ENCODE measurements around the gene CSF2RB.

Gene CSF2RB

GRCh38 chr22:36966851-36967540 is 53.6 kb downstream of the CSF2RB start:
- H3K27ac Mint-ChIP-seq: no peak overlapping the region
- H3K27me3 Mint-ChIP-seq: peaks cover 2% of the 10 kb centered on the region
- no peaks in the 10 kb centered on the region for H3K9me3 Mint-ChIP-seq
- no peaks in the 10 kb centered on the region for H3K36me3 Mint-ChIP-seq (ENCODE audit: low read depth)
- peaks cover 46% of the 10 kb centered on the region for H3K4me1 Mint-ChIP-seq (ENCODE audit: low read depth)
- intact Hi-C loops (cut with micrococcal nuclease): loop anchor here (5.0 kb wide), 1 partner anchor 105 kb away; the partner anchor contains the start of gene NCF4
- no peak overlapping the region for H3K4me3 Mint-ChIP-seq

- Mint-ChIP-seq H3K36me3 (ENCODE audit: low read depth) (no peaks in the 10 kb centered on the region), H3K4me1 (ENCODE audit: low read depth) (peaks cover 42% of the 10 kb centered on the region), H3K27me3 (no peaks in the 10 kb centered on the region), H3K4me3 (no peak overlapping the region), H3K27ac (no peak overlapping the region), H3K9me3 (no peaks in the 10 kb centered on the region)
- intact Hi-C loops (cut with micrococcal nuclease): loop anchor here (5.0 kb wide), 1 partner anchor 106 kb away; the partner anchor contains the start of gene NCF4
Measured at GRCh38 chr22:36968249-36968964, 55.0 kb downstream of the CSF2RB start.

GRCh38 chr22:36971341-36972125 is 58.1 kb downstream of the CSF2RB start:
- Mint-ChIP-seq H3K4me3 (no peak overlapping the region), H3K4me1 (ENCODE audit: low read depth) (peaks cover 31% of the 10 kb centered on the region), H3K9me3 (no peaks in the 10 kb centered on the region), H3K27me3 (no peaks in the 10 kb centered on the region), H3K36me3 (ENCODE audit: low read depth) (no peaks in the 10 kb centered on the region), H3K27ac (no peak overlapping the region)
- intact Hi-C loops (cut with micrococcal nuclease): no loop called here

DNA sequence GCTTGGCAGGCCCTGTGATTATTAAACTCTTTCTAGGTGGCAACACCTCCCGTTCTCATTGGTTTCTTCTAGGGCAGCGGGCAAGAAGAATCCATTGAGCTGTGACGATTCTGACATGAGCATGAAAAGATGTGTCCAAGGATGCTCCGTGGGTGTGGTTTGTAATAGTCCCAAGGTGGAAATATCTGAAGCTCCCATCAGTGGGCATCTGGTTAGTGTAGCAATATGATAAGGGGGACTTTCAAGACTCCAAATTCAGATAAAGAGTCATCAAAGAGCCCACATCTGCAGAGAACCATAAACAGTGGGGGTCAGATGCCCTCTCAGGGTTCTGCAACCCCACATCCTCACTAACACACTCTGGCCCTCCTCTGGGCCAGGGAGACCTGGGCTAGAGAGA is 63.2 kb downstream of the CSF2RB start:
- Mint-ChIP-seq H3K36me3 (ENCODE audit: low read depth) (no peaks in the 10 kb centered on the region), H3K4me3 (no peak overlapping the region), H3K4me1 (ENCODE audit: low read depth) (peaks cover 29% of the 10 kb centered on the region), H3K9me3 (no peaks in the 10 kb centered on the region), H3K27me3 (peaks cover 15% of the 10 kb centered on the region), H3K27ac (no peak overlapping the region)
- intact Hi-C loops (cut with micrococcal nuclease): loop anchor here (5.0 kb wide), 2 partner anchors 64 to 429 kb away; partner anchors contain the start of gene CSF2RB

DNA sequence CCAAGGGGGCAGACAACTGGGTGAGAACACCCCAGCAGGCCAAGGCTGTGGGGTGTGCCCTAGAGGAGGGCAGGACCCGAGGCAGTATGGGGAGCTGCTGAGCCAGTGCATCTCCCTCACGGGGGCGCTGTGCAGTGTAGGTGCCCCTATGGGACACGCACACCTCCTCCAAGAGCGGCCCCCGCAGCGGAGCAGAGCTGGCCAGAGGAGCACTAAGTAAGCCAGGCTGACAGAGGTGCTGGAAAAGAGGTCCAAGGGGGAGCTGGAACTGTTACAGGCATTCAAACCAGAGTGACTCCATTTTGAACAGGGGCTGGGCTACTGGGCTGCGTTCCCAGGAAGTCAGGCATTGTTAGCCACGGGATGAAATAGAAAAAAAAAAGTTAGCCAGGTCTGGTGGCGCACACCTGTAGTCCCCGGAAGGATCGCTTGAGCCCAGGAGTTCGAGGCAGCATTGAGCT is 64.0 kb downstream of the CSF2RB start:
- H3K9me3 Mint-ChIP-seq: no peaks in the 10 kb centered on the region
- intact Hi-C loops (cut with micrococcal nuclease): loop anchor here (5.0 kb wide), 2 partner anchors 65 to 430 kb away; partner anchors contain the start of gene CSF2RB
- H3K4me3 Mint-ChIP-seq: peak overlapping the region; percentile 74
- H3K4me1 Mint-ChIP-seq (ENCODE audit: low read depth): peaks cover 29% of the 10 kb centered on the region
- H3K27ac Mint-ChIP-seq: peak overlapping the region; percentile 87
- no peaks in the 10 kb centered on the region for H3K36me3 Mint-ChIP-seq (ENCODE audit: low read depth)
- peaks cover 20% of the 10 kb centered on the region for H3K27me3 Mint-ChIP-seq

DNA sequence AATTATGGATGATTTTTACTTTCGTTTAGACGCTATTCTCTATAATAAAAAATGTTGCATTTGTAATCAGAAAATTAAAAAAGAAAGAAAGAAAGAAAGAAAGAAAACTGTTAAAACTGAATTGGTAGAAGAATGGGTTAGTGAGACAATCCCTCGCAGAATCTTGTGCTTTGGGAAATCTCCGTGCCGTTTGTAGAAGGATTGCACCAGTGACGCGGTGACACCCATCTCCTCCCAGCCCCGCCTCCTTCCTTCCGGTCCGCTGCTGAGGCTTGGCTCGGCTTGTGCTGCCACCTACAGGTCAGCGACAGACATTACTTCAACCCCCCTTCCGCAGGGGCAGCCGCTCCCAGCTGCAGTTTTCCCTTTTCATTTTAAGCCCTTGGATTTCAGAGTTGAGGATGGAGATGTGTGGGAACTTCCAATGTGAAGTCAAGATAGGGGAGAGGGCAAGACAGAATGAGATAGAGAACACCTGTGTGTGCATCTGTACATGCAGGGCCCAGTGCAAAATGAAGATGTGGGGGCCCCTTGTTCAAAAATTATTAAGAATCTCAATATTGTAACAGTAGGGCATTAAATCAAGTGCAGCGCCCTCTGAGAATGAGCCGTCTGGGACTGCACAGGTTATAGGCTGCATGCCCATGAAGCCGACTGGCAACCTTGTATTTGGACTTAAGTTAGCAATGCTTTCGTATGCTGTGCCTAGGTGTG is 64.7 kb downstream of the CSF2RB start:
- H3K27ac Mint-ChIP-seq: peak overlapping the region; percentile 87
- H3K27me3 Mint-ChIP-seq: peaks cover 26% of the 10 kb centered on the region
- peaks cover 29% of the 10 kb centered on the region for H3K4me1 Mint-ChIP-seq (ENCODE audit: low read depth)
- H3K9me3 Mint-ChIP-seq: no peaks in the 10 kb centered on the region
- intact Hi-C loops (cut with micrococcal nuclease): loop anchor here (1.0 to 5.0 kb wide), 4 partner anchors 66 to 431 kb away; partner anchors contain the start of gene CSF2RB
- H3K36me3 Mint-ChIP-seq (ENCODE audit: low read depth): no peaks in the 10 kb centered on the region
- H3K4me3 Mint-ChIP-seq: peak overlapping the region; percentile 74

DNA sequence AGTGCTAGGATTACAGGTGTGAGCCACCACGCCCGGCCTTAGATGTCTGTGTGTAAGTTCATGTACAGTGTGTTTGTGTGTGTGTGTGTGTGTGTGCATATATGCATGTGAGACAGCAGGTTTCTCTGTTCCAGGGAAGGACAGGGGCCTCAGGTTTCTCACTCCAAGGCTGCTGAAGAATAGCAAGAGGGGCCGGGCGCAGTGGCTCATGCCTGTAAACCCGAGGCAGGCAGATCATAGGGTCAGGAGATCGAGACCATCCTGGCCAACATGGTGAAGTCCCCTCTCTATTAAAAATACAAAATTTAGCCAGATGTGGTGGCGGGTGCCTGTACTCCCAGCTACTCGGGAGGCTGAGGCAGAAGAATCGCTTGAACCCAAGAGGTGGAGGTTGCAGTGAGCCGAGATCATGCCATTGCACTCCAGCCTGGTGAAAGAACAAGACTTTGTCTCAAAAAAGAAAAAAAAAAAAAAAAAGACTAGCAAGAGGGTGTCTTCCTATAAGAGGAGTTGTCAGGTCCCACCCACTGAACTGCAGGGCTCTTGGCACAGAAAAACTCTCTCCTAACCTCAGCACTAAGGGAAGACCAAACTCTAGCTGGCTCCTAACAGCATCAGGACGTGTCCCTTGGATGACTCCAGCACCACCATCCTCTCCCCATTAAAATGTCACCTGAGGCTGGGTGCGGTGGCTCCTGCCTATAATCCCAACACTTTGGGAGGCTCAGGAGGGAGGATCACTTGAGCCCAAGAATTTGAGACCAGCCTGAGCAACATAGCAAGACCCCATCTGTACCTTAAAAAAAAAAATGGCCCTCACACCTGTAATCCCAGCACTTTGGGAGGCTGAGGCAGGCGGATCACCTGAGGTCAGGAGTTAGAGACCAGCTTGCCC is 65.8 kb downstream of the CSF2RB start:
- H3K27ac Mint-ChIP-seq: no peak overlapping the region
- intact Hi-C loops (cut with micrococcal nuclease): loop anchor here (5.0 kb wide), 2 partner anchors 67 to 432 kb away; partner anchors contain the start of gene CSF2RB
- peaks cover 30% of the 10 kb centered on the region for H3K27me3 Mint-ChIP-seq
- H3K4me1 Mint-ChIP-seq (ENCODE audit: low read depth): peaks cover 29% of the 10 kb centered on the region
- H3K36me3 Mint-ChIP-seq (ENCODE audit: low read depth): no peaks in the 10 kb centered on the region
- no peak overlapping the region for H3K4me3 Mint-ChIP-seq
- H3K9me3 Mint-ChIP-seq: no peaks in the 10 kb centered on the region

- intact Hi-C loops (cut with micrococcal nuclease): no loop called here
- Mint-ChIP-seq H3K4me3 (no peak overlapping the region), H3K4me1 (ENCODE audit: low read depth) (peaks cover 27% of the 10 kb centered on the region), H3K27ac (no peak overlapping the region), H3K9me3 (peaks cover 7% of the 10 kb centered on the region), H3K36me3 (ENCODE audit: low read depth) (no peaks in the 10 kb centered on the region), H3K27me3 (peaks cover 30% of the 10 kb centered on the region)
Measured at GRCh38 chr22:36981247-36981775, 67.9 kb downstream of the CSF2RB start.

- peaks cover 19% of the 10 kb centered on the region for H3K4me1 Mint-ChIP-seq (ENCODE audit: low read depth)
- no peaks in the 10 kb centered on the region for H3K36me3 Mint-ChIP-seq (ENCODE audit: low read depth)
- no peak overlapping the region for H3K4me3 Mint-ChIP-seq
- intact Hi-C loops (cut with micrococcal nuclease): no loop called here
- peaks cover 25% of the 10 kb centered on the region for H3K27me3 Mint-ChIP-seq
- H3K27ac Mint-ChIP-seq: no peak overlapping the region
- H3K9me3 Mint-ChIP-seq: peaks cover 9% of the 10 kb centered on the region
Measured at GRCh38 chr22:36982136-36982535, 68.7 kb downstream of the CSF2RB start.

- no peak overlapping the region for H3K4me3 Mint-ChIP-seq
- peaks cover 6% of the 10 kb centered on the region for H3K4me1 Mint-ChIP-seq (ENCODE audit: low read depth)
- H3K27ac Mint-ChIP-seq: no peak overlapping the region
- intact Hi-C loops (cut with micrococcal nuclease): no loop called here
- H3K9me3 Mint-ChIP-seq: peaks cover 9% of the 10 kb centered on the region
- no peaks in the 10 kb centered on the region for H3K36me3 Mint-ChIP-seq (ENCODE audit: low read depth)
- H3K27me3 Mint-ChIP-seq: peaks cover 40% of the 10 kb centered on the region
Measured at GRCh38 chr22:36985211-36985889, 71.9 kb downstream of the CSF2RB start.

- intact Hi-C loops (cut with micrococcal nuclease): no loop called here
- peaks cover 6% of the 10 kb centered on the region for H3K4me1 Mint-ChIP-seq (ENCODE audit: low read depth)
- peaks cover 46% of the 10 kb centered on the region for H3K27me3 Mint-ChIP-seq
- H3K36me3 Mint-ChIP-seq (ENCODE audit: low read depth): no peaks in the 10 kb centered on the region
- no peak overlapping the region for H3K27ac Mint-ChIP-seq
- H3K4me3 Mint-ChIP-seq: no peak overlapping the region
- peaks cover 9% of the 10 kb centered on the region for H3K9me3 Mint-ChIP-seq
Measured at GRCh38 chr22:36986242-36986821, 72.9 kb downstream of the CSF2RB start.

All from dendritic cell treated with granulocyte-macrophage colony-stimulating factor and Interleukin-4, amounts not matched to agents 40 ng/mL and 50 ng/mL, for 4 days (primary cell).